ENCODE measurements around the gene GTPBP4.
"Not testable (repeated sequence)": the region's sequence is repeated elsewhere in the genome, so short reads cannot be mapped to it uniquely, and the experiment has no call there.

The GTPBP4 gene

DNA sequence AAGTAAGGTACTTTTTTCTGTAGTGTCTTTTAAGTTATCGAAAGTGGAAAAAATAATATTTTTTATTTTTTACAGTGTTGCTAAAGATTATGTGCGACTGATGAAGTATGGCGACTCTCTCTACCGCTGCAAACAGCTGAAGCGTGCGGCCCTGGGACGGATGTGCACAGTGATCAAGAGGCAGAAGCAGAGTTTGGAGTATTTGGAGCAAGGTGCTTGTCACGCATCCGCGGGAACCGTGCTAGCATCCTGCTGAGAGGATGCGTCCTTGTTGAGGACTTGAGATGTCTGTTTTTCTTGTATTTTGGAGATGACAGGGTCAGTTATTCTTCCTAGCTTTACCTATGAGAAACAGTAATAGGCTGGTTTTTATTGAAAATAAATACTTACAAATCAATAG is 7.8 kb downstream of the GTPBP4 start:
- H3K36me3 ChIP-seq (ENCODE audit: control insufficient read depth, insufficient read depth, low read length): no peaks in the 10 kb centered on the region
- H3K4me1 ChIP-seq (ENCODE audit: control insufficient read depth, insufficient read depth, low read length): no peaks in the 10 kb centered on the region
- no peak overlapping the region for H3K4me3 ChIP-seq (ENCODE audit: low read length)
- H3K9me3 ChIP-seq (ENCODE audit: control insufficient read depth, low read length): no peaks in the 10 kb centered on the region
- no peaks in the 10 kb centered on the region for H3K27me3 ChIP-seq (ENCODE audit: control insufficient read depth, insufficient read depth, low read length)
- no peak overlapping the region for H3K9ac ChIP-seq (ENCODE audit: low read length)

DNA sequence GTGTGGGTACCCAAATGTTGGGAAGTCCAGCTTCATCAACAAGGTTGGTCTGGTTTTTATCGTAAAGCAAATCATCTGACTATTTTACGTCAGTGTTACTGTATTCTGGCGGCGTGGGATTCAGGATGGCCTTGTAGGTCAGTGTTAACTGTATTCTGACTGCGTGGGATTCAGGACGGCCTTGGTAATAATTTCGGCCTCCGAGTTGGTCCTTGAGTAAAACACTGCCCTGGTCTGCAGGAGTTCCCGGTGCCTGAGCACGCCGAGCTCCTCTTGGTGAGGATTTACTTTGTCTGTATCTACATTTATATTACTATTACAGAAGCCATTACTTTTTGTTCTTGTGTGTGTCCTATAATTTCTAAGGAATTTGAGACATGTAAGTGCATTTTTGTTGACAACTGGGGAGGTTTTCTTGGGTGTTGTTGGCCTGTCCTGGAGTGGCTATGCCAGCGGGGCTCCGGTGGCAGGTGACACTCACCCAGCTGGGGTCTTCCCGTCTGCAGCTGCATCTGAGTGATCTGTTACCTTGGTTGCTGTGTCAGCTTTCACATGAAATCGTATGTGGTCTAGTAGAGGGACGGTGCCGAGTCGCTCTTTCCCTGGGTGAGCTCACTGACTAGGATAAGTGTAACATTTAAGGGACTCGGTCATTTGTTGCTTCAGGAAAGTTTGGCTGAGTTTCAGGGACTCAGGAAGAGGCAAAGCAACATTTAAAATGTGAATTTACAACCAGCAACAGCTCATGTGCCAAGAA is 9.2 kb downstream of the GTPBP4 start:
- H3K4me3 ChIP-seq (ENCODE audit: low read length): no peak overlapping the region
- no peaks in the 10 kb centered on the region for H3K36me3 ChIP-seq (ENCODE audit: control insufficient read depth, insufficient read depth, low read length)
- no peaks in the 10 kb centered on the region for H3K9me3 ChIP-seq (ENCODE audit: control insufficient read depth, low read length)
- no peaks in the 10 kb centered on the region for H3K4me1 ChIP-seq (ENCODE audit: control insufficient read depth, insufficient read depth, low read length)
- H3K27me3 ChIP-seq (ENCODE audit: control insufficient read depth, insufficient read depth, low read length): no peaks in the 10 kb centered on the region
- no peak overlapping the region for H3K9ac ChIP-seq (ENCODE audit: low read length)

- H3K4me3 ChIP-seq (ENCODE audit: low read length): no peak overlapping the region
- H3K4me1 ChIP-seq (ENCODE audit: control insufficient read depth, insufficient read depth, low read length): no peaks in the 10 kb centered on the region
- H3K9ac ChIP-seq (ENCODE audit: low read length): no peak overlapping the region
- H3K9me3 ChIP-seq (ENCODE audit: control insufficient read depth, low read length): no peaks in the 10 kb centered on the region
- peaks cover 9% of the 10 kb centered on the region for H3K36me3 ChIP-seq (ENCODE audit: control insufficient read depth, insufficient read depth, low read length)
- H3K27me3 ChIP-seq (ENCODE audit: control insufficient read depth, insufficient read depth, low read length): no peaks in the 10 kb centered on the region
These were observed 14.3 kb downstream of the GTPBP4 start for GRCh38 chr10:1002425-1003006.

GRCh38 chr10:1003884-1004670 is 15.8 kb downstream of the GTPBP4 start:
- Histone ChIP-seq H3K9me3 (ENCODE audit: control insufficient read depth, low read length) (no peaks in the 10 kb centered on the region), H3K27me3 (ENCODE audit: control insufficient read depth, insufficient read depth, low read length) (no peaks in the 10 kb centered on the region), H3K4me3 (ENCODE audit: low read length) (no peak overlapping the region), H3K4me1 (ENCODE audit: control insufficient read depth, insufficient read depth, low read length) (no peaks in the 10 kb centered on the region), H3K36me3 (ENCODE audit: control insufficient read depth, insufficient read depth, low read length) (peaks cover 9% of the 10 kb centered on the region), H3K9ac (ENCODE audit: low read length) (no peak overlapping the region)

DNA sequence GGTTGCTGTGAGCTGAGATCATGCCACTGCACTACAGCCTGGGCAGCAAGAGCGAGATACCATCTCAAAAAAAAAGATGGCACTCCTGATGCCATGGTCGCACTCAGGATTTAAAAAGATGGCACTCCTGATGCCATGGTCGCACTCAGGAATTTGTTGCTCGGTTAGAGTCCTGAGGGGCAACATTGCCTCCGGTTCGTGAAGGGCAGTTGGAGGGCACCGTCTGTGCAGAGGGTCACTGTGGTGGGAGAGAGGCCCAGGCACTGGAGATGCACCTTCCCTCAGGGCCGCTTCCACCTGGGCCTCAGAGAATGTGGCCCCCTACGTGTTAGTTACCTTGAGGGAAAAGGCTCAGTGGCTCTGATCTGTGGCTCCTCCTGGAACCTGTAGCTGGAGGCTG is 18.3 kb downstream of the GTPBP4 start:
- no peak overlapping the region for H3K4me3 ChIP-seq (ENCODE audit: low read length)
- H3K4me1 ChIP-seq (ENCODE audit: control insufficient read depth, insufficient read depth, low read length): no peaks in the 10 kb centered on the region
- no peaks in the 10 kb centered on the region for H3K9me3 ChIP-seq (ENCODE audit: control insufficient read depth, low read length)
- peaks cover 9% of the 10 kb centered on the region for H3K36me3 ChIP-seq (ENCODE audit: control insufficient read depth, insufficient read depth, low read length)
- no peak overlapping the region for H3K9ac ChIP-seq (ENCODE audit: low read length)
- no peaks in the 10 kb centered on the region for H3K27me3 ChIP-seq (ENCODE audit: control insufficient read depth, insufficient read depth, low read length)

- Histone ChIP-seq H3K36me3 (ENCODE audit: control insufficient read depth, insufficient read depth, low read length) (peaks cover 9% of the 10 kb centered on the region), H3K4me1 (ENCODE audit: control insufficient read depth, insufficient read depth, low read length) (no peaks in the 10 kb centered on the region), H3K4me3 (ENCODE audit: low read length) (no peak overlapping the region), H3K9ac (ENCODE audit: low read length) (no peak overlapping the region), H3K27me3 (ENCODE audit: control insufficient read depth, insufficient read depth, low read length) (no peaks in the 10 kb centered on the region), H3K9me3 (ENCODE audit: control insufficient read depth, low read length) (no peaks in the 10 kb centered on the region)
These were observed 19.3 kb downstream of the GTPBP4 start for GRCh38 chr10:1007583-1007982.

DNA sequence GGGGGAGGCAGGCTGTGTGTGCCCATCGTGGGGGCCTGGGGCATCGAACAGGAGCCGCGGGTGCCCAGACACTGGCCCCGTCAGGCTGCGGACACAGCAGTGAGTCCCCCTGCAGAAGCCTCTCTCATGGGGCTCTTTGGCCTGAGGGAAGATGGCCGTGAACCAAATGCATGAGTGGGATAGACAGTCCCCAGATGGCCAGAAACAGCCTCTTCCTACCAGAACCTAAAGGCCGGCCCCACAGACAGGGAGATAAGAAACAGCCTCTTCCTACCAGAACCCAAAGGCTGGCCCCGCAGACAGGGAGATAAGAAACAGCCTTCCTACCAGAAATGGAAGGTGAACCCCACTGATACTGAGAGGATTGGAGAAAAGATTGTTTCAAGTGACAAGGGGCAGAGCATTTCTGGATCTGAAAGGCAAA is 20.8 kb downstream of the GTPBP4 start:
- Histone ChIP-seq H3K9me3 (ENCODE audit: control insufficient read depth, low read length) (no peaks in the 10 kb centered on the region), H3K4me3 (ENCODE audit: low read length) (no peak overlapping the region), H3K4me1 (ENCODE audit: control insufficient read depth, insufficient read depth, low read length) (no peaks in the 10 kb centered on the region), H3K36me3 (ENCODE audit: control insufficient read depth, insufficient read depth, low read length) (no peaks in the 10 kb centered on the region), H3K9ac (ENCODE audit: low read length) (no peak overlapping the region), H3K27me3 (ENCODE audit: control insufficient read depth, insufficient read depth, low read length) (no peaks in the 10 kb centered on the region)

DNA sequence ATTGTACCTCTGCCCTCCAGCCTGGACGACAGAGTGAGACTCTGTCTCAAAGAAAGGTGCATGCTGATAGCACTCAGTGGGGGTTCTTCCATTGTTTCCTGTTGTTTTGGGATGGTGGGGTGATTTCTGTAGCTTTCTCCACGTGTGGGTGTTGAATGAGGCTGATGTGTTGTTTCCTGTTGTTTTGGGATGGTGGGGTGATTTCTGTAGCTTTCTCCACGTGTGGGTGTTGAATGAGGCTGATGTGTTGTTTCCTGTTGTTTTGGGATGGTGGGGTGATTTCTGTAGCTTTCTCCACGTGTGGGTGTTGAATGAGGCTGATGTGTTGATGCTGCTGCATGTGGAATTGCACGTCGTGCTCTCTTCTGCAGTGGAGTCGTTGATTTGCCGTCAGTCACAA is 21.7 kb downstream of the GTPBP4 start:
- H3K9ac ChIP-seq (ENCODE audit: low read length); H3K4me1 ChIP-seq (ENCODE audit: control insufficient read depth, insufficient read depth, low read length); H3K9me3 ChIP-seq (ENCODE audit: control insufficient read depth, low read length); H3K27me3 ChIP-seq (ENCODE audit: control insufficient read depth, insufficient read depth, low read length); H3K4me3 ChIP-seq (ENCODE audit: low read length); H3K36me3 ChIP-seq (ENCODE audit: control insufficient read depth, insufficient read depth, low read length): not testable (repeated sequence)

DNA sequence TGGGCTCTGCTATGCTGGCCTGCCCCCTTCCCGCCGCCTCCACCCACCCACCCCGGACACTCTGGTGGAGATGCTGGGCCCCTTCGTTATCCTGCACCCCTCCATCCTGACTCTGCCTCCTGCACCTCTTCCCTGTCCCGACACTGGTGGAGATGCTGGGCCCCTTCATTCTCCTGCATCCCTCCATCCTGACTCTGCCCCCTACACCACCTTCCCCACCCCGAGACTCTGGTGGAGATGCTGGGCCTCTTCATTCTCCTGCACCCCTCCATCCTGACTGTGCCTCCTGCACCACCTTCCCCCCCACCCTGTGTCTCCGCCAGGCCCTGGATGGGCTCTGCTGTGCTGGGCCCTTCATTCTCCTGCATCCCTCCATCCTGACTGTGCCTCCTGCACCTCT is 22.5 kb downstream of the GTPBP4 start:
- Histone ChIP-seq H3K27me3 (ENCODE audit: control insufficient read depth, insufficient read depth, low read length) (no peaks in the 10 kb centered on the region), H3K9me3 (ENCODE audit: control insufficient read depth, low read length) (no peaks in the 10 kb centered on the region), H3K4me3 (ENCODE audit: low read length) (no peak overlapping the region), H3K9ac (ENCODE audit: low read length) (no peak overlapping the region), H3K4me1 (ENCODE audit: control insufficient read depth, insufficient read depth, low read length) (no peaks in the 10 kb centered on the region), H3K36me3 (ENCODE audit: control insufficient read depth, insufficient read depth, low read length) (peaks cover under 1% of the 10 kb centered on the region)

DNA sequence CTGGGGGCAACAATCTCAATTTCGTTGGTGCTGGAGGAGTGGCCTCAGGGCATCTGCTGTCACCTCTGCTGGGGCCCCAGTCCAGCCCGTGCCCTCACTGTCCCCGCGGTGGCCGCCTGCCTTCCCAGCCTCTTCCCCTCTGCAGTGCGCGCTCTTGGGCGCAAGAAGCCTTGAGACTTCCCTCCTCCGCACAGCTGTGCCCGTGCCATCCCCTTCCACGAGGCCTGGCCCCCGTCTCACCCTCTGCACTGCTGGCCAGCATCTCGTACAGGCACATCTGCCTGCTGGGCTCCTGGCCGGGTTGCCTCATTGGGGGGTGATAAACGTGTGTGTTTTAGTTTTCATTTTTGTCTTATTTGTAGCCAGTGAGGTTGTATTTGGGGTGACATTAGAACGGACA is 23.5 kb downstream of the GTPBP4 start:
- Histone ChIP-seq H3K36me3 (ENCODE audit: control insufficient read depth, insufficient read depth, low read length) (peaks cover 8% of the 10 kb centered on the region), H3K9me3 (ENCODE audit: control insufficient read depth, low read length) (no peaks in the 10 kb centered on the region), H3K9ac (ENCODE audit: low read length) (no peak overlapping the region), H3K4me3 (ENCODE audit: low read length) (no peak overlapping the region), H3K27me3 (ENCODE audit: control insufficient read depth, insufficient read depth, low read length) (no peaks in the 10 kb centered on the region), H3K4me1 (ENCODE audit: control insufficient read depth, insufficient read depth, low read length) (no peaks in the 10 kb centered on the region)

DNA sequence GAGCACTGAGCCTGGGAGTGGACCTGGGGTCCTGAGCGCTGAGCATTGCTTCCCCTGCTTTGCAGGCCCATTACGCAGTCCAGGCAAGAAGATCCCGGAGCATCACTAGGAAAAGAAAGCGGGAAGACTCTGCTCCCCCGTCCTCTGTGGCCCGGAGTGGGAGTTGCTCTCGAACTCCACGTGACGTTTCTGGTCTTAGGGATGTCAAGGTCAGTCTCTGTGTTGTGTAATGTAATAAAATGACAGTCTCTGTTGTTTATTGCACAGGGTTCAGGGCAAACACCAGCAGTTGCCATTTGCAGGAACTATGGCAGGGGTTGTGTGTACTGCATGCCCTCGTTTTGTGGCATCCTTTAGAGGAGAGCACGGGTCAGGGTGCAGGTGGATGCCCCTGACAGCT is 27.5 kb downstream of the GTPBP4 start:
- no peaks in the 10 kb centered on the region for H3K27me3 ChIP-seq (ENCODE audit: control insufficient read depth, insufficient read depth, low read length)
- H3K4me1 ChIP-seq (ENCODE audit: control insufficient read depth, insufficient read depth, low read length): no peaks in the 10 kb centered on the region
- H3K9ac ChIP-seq (ENCODE audit: low read length): no peak overlapping the region
- no peak overlapping the region for H3K4me3 ChIP-seq (ENCODE audit: low read length)
- H3K36me3 ChIP-seq (ENCODE audit: control insufficient read depth, insufficient read depth, low read length): peaks cover 8% of the 10 kb centered on the region
- H3K9me3 ChIP-seq (ENCODE audit: control insufficient read depth, low read length): no peaks in the 10 kb centered on the region

- Histone ChIP-seq H3K4me3 (ENCODE audit: low read length) (no peak overlapping the region), H3K36me3 (ENCODE audit: control insufficient read depth, insufficient read depth, low read length) (peaks cover 8% of the 10 kb centered on the region), H3K9me3 (ENCODE audit: control insufficient read depth, low read length) (no peaks in the 10 kb centered on the region), H3K9ac (ENCODE audit: low read length) (no peak overlapping the region), H3K4me1 (ENCODE audit: control insufficient read depth, insufficient read depth, low read length) (no peaks in the 10 kb centered on the region), H3K27me3 (ENCODE audit: control insufficient read depth, insufficient read depth, low read length) (no peaks in the 10 kb centered on the region)
These were observed 31.1 kb downstream of the GTPBP4 start for GRCh38 chr10:1019362-1019761.

Data from mucosa of stomach (tissue), 1 donor.